HFF-Myc (cell line): ENCODE results near the gene SMYD3.

Experiments used
- DNase-seq: peaks from one replicate; pipeline ENCODE4 v3.0.0-alpha.2; 2011; ENCODE audit warnings: low read depth; ENCODE audit errors: extremely low read depth
- H3K4me3 ChIP-seq: replicated peaks from 2 replicates; pipeline ENCODE4 v1.5.1; 2011; ENCODE audit warnings: low read depth, mild to moderate bottlenecking, control low read depth, low read length
- TF ChIP-seq, protein P1 (sequence below): IDR thresholded peaks from 2 replicates; pipeline ENCODE4 v1.5.1; 2012; ENCODE audit warnings: mild to moderate bottlenecking, low read depth, low read length, control low read depth; ENCODE audit errors: missing control alignments

Gene SMYD3

GRCh38 chr1:246221485-246222255 lies 285.4 kb downstream of the SMYD3 start:
- TF ChIP-seq, protein P1, sequence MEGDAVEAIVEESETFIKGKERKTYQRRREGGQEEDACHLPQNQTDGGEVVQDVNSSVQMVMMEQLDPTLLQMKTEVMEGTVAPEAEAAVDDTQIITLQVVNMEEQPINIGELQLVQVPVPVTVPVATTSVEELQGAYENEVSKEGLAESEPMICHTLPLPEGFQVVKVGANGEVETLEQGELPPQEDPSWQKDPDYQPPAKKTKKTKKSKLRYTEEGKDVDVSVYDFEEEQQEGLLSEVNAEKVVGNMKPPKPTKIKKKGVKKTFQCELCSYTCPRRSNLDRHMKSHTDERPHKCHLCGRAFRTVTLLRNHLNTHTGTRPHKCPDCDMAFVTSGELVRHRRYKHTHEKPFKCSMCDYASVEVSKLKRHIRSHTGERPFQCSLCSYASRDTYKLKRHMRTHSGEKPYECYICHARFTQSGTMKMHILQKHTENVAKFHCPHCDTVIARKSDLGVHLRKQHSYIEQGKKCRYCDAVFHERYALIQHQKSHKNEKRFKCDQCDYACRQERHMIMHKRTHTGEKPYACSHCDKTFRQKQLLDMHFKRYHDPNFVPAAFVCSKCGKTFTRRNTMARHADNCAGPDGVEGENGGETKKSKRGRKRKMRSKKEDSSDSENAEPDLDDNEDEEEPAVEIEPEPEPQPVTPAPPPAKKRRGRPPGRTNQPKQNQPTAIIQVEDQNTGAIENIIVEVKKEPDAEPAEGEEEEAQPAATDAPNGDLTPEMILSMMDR = no peak
- no peak for DNase-seq
- H3K4me3 ChIP-seq = no peak overlapping the region

- H3K4me3 ChIP-seq = no peak overlapping the region
Measured at GRCh38 chr1:246220495-246221065, 286.5 kb downstream of the SMYD3 start.

GRCh38 chr1:246219508-246220030 lies 287.5 kb downstream of the SMYD3 start:
- no peak overlapping the region for H3K4me3 ChIP-seq
- peak; percentile 4 for DNase-seq
- TF ChIP-seq, protein P1 = no peak

More at GRCh38 chr1:246220495-246221065, 286.5 kb downstream of the SMYD3 start:
- TF ChIP-seq, protein P1 = no peak
- DNase-seq = no peak

GRCh38 chr1:246218686-246219085 lies 288.4 kb downstream of the SMYD3 start:
- TF ChIP-seq, protein P1 = no peak
- no peak for DNase-seq
- H3K4me3 ChIP-seq = no peak overlapping the region

- no peak overlapping the region for H3K4me3 ChIP-seq
- TF ChIP-seq, protein P1 = no peak
- no peak for DNase-seq
Measured at GRCh38 chr1:246216906-246217305, 290.2 kb downstream of the SMYD3 start.

DNA sequence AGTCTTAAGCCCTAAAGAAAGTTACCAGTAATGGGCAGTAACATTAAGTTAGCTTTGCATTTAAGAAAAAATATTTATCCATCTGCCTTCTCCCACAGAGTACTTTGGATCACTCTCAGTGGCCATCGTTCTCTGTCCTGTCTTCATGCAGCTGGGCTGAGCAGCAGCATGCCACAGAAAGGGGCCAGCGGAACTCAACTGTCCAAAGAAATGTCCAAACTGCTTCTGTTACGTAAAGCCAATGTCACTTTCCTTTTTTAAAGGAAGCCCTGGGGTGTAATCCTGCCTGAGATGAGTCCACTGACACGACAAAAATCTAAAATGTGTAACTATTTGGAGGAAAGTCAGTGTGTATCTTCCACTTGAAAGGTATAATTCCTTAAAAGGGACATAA lies 291.6 kb downstream of the SMYD3 start:
- TF ChIP-seq, protein P1 = no peak
- no peak overlapping the region for H3K4me3 ChIP-seq
- DNase-seq = no peak
